GM12801 (cell line): ENCODE results near the gene KBTBD13.

Experiments used
- TF ChIP-seq, protein P1 (sequence below): IDR thresholded peaks from one replicate; pipeline ENCODE4 v1.5.1; 2011; ENCODE audit warnings: control low read depth; ENCODE audit not compliant: insufficient read length; ENCODE audit errors: extremely low read depth

KBTBD13 gene

DNA sequence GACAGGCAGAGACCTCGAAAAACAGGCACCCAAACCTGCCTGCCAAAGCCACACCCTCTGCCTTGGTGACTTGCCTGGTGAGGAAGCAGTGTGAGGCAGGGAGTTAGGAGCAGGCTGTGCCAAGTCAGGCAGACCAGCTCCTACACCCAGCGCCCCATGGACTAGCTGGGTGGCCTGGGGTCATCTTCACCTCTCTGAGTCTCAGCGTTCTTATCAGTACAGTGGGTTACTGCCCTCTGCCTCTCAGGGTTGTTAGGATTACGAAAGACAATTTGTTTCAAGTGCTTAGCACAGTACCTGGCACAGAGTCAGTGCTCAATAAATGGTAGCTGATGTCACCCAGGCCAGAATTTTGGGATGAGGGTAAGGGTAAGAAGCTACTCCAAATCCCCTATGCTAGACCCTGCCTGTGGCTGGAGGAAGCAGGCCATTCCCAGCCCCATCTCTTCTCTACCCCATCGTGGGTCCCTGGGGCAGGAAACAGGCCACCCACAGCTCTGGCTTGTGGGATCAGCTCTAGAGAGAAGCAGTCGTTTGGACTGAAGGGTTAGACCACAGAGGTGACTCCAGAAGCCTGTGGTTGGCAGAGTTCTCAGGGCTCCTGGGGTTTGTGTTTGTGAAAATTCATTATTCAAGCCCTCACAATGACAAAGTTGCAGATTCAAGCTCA, 21.2 kb upstream of the KBTBD13 start:
- TF ChIP-seq, protein P1, sequence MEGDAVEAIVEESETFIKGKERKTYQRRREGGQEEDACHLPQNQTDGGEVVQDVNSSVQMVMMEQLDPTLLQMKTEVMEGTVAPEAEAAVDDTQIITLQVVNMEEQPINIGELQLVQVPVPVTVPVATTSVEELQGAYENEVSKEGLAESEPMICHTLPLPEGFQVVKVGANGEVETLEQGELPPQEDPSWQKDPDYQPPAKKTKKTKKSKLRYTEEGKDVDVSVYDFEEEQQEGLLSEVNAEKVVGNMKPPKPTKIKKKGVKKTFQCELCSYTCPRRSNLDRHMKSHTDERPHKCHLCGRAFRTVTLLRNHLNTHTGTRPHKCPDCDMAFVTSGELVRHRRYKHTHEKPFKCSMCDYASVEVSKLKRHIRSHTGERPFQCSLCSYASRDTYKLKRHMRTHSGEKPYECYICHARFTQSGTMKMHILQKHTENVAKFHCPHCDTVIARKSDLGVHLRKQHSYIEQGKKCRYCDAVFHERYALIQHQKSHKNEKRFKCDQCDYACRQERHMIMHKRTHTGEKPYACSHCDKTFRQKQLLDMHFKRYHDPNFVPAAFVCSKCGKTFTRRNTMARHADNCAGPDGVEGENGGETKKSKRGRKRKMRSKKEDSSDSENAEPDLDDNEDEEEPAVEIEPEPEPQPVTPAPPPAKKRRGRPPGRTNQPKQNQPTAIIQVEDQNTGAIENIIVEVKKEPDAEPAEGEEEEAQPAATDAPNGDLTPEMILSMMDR = no peak

DNA sequence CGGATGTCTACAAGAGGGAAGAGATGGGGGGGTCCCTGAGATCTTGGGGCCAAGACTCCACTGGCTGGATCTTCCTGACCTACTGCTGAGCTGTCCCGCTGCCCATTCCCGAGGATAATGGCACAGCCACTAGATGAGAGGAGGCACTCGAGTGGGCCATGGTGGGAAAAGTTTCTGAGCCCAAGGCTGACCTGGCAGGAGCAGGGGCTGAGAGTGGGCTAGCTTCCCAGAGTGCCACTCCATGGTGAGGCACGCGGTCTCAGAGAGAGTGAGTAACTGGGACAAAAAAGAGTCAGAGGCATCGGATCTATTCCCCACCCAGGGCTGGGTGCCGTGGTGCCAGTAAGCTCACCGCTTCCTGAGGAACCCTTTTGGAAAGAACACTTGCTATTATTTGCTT, 20.4 kb upstream of the KBTBD13 start:
- TF ChIP-seq, protein P1 = no peak

DNA sequence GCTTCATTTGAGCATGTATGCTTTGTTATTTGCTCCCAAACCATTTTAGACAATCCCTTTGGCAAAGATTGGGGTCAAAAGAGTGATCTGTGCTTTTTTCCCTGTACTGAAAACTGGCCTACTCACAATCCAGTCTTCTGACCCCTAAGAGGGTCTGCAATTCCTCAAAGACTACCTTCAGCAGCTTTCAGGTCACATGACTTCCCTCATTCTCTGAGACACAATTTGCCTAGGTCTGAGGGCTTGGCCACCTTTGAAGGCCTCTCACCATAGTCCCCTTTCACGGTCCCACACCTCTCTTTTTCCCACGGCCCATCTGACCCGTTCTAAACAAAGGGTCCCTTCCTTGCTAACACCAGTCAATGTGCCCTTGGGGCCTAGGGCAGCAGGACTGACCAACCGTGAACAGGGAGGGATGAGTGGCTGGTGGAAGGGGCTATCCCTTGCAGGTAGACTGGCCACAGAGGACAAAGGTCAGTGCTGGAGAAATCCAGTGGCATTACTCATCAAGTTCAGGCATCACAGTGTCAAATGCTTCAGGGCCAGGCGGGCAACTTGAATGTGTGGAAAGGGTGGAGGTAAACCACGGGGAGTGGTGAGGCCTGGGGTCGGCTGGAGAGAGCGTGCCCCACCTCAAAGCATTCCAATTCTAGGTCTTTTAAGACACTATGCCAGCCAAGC, 19.5 kb upstream of the KBTBD13 start:
- TF ChIP-seq, protein P1 = no peak

DNA sequence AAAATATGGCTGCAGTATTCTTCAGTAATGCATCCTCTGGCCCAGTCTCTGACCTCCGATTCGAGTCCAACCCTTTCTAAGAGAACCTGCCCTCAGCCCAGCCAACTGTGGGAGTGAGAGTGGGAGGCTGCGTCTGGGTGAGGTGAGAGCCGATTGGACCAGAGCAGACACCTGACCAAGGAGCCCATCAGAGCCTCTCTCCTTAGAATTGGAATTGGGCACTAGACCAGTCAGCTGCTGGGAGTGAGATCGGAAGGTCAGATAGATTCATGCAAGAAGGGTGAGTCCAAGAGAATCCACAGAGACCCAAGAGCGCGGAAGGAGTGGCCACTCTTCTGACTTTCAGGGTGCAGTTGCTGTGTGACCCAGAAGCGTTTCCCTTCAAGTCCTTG, 19.0 kb upstream of the KBTBD13 start:
- TF ChIP-seq, protein P1 = no peak

DNA sequence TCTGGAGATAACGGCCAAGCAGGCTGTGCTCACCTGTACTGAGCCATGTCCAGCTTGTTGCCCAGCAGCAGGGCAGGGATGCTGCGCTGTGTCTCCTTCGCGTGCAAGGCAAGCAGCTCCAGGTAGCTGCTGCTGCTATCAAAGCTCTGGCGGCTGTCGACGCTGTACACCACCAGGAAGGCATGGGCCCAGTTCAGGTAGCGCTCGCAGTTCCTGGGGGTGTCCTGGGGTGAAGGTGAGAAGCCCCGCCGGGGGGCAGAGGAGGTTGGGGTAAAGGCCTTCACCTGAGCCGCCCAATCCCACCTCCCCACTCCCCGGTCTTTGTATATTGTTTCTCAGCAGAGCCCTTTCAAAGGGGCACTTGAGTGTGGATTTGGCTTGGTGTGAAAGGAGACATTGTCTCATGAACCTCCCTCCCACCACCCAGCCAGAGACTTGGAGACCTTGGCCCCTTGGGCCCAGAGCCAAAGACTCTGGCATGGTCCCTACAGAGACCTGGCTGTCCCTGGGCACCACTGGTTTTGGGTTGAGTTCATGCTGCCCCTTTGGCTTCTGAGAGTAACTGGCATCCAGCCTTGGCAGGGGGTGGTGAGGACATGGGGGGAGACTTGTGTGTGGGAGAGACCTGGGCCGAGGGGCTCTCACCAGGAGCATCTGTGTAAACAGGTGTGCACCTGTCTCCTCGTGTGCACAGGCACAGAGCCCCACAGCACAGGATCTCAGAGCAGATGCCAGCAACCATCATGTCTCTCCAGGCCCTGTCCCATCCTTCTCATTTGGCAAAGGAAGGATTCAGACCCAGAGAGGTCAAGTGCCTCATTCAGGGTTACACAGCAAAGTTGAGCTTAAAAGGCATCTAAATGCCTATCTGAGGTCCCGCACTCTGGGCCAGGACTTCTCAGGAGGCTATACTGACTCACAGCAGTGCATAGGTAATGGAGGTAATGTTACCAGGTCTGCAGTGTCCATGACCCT, 17.9 kb upstream of the KBTBD13 start:
- TF ChIP-seq, protein P1 = no peak

DNA sequence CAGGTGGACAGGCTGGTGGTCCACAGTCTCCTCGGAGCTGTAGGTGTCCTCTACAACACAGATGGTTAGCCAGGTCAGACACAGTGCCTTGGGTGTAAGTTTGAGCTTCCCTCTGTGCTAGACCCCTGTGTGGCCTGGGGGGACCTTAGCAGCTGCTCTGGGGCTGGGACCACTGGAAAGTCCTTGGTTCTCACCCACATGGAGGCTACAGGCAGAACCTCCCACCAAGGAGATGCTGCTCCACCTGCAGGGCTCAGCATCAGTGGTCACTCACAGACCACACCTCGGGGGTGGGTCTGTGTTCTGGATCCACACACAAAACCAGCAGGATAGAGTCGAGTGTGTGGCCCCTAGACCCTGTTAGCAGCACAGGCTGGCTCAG, 17.2 kb upstream of the KBTBD13 start:
- TF ChIP-seq, protein P1 = no peak

DNA sequence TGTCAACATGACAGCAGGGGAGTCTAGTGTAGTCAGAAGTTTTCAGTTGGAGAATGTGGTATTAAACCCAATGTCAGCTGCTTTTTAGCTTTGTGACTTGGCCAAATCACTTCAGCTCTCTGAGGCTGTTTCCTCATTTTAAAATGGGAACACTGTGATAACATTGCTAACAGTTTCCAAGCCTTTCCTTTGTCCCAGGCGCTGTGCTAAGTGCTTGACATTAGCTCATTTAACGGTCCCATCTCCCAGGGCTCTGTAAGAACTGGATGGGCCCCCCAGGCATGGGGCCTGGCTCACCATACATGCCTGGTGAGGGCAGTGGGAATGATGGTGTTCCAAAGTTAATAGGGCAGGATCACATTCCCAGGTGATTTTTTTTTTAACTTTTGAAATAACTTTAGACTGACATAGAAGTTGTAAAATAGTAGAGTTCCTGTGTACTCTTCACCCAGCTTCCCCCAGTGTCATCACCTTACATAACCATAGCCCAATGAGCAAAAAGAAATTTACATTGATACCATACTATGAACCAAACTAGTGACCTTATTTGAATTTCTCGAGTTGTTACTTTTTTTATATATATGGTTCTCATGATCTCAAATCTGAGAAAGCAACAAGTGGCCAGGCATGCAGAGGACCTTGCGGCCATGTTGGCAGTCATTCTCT, 16.5 kb upstream of the KBTBD13 start:
- TF ChIP-seq, protein P1 = no peak
